ENCODE results near the gene CRIM1.

The CRIM1 gene

DNA sequence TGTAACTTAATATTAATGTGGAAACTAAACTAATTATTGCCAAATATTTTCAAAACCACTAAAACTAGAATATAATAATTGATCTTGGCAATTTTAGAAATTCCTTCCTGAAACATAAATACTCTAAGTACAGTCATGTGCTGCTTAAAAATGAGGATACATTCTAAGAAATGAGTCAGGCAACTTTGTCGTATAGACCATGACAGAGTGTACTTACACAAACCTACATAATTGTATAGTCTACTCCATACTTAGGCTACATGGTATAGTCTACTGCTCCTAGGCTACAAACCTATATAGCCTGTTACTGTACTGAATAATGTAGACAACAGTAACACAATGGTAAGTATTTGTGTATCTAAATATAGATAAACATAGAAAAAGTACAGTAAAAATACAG is 214.8 kb downstream of the CRIM1 start:
- Histone ChIP-seq H3K79me2 (ENCODE audit: insufficient read depth, low read length) (no peaks in the 10 kb centered on the region), H3K9ac (ENCODE audit: low read depth, low read length) (no peak overlapping the region), H4K20me1 (ENCODE audit: insufficient read depth, low read length) (no peaks in the 10 kb centered on the region), H3K9me3 (ENCODE audit: insufficient read depth, low read length, severe bottlenecking) (no peaks in the 10 kb centered on the region), H2AFZ (ENCODE audit: low read depth, low read length) (no peak overlapping the region), H3K4me1 (ENCODE audit: insufficient read depth, low read length) (no peaks in the 10 kb centered on the region), H3K27ac (ENCODE audit: low read length) (no peak overlapping the region), H3K36me3 (ENCODE audit: insufficient read depth, low read length) (peaks cover 33% of the 10 kb centered on the region), H3K4me2 (ENCODE audit: insufficient read depth, low read length) (no peak overlapping the region), H3K4me3 (ENCODE audit: low read depth in 1 of 2, low read length in 2 of 2) (no peak overlapping the region), H3K27me3 (ENCODE audit: insufficient read depth, low read length, poor library complexity) (no peaks in the 10 kb centered on the region)
- TF ChIP-seq EZH2 (IDR thresholded peaks at IDR 0.05; ENCODE audit: borderline replicate concordance, low read depth, low read length, severe bottlenecking): no peak
- TF ChIP-seq, protein P1, sequence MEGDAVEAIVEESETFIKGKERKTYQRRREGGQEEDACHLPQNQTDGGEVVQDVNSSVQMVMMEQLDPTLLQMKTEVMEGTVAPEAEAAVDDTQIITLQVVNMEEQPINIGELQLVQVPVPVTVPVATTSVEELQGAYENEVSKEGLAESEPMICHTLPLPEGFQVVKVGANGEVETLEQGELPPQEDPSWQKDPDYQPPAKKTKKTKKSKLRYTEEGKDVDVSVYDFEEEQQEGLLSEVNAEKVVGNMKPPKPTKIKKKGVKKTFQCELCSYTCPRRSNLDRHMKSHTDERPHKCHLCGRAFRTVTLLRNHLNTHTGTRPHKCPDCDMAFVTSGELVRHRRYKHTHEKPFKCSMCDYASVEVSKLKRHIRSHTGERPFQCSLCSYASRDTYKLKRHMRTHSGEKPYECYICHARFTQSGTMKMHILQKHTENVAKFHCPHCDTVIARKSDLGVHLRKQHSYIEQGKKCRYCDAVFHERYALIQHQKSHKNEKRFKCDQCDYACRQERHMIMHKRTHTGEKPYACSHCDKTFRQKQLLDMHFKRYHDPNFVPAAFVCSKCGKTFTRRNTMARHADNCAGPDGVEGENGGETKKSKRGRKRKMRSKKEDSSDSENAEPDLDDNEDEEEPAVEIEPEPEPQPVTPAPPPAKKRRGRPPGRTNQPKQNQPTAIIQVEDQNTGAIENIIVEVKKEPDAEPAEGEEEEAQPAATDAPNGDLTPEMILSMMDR (IDR thresholded peaks at IDR 0.05; ENCODE audit: borderline replicate concordance, extremely low read depth, low read length, poor library complexity, severe bottlenecking): no peak
- DNase-seq (no peak), ATAC-seq (ENCODE audit: insufficient read depth, low read depth) (no peak)

DNA sequence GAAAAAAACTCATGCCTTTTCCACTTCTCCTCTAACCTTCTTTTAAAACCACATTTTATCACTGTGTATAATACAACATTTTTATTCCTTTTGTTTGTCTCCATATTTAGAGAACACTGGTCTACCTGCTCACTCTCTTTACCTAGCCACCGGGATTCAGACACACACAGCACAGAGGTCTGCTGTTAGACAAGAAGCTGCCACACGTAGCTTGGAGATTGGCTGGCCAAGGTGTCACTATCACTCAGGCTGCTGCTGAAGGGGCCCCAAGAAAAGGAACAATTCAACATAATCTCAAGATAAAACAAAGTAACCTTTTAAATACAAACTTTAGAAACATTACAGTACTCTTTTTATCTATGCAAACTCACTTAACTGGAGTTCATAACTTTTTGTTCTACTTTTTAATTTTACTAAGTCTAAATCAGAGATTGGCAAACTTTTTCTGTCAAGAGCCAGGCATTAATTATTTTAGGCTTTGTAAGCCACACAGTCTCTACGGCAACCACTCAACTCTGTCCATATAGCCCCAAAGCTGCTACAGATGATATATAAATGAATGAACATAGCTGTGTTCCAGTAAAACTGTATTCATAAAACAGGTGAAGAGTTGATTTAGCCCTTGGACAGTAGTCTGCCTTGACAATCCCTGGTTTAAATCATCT is 216.6 kb downstream of the CRIM1 start:
- no peak overlapping the region for H3K4me3 ChIP-seq (ENCODE audit: low read depth in 1 of 2, low read length in 2 of 2)
- H3K4me2 ChIP-seq (ENCODE audit: insufficient read depth, low read length): no peak overlapping the region
- no peak overlapping the region for H2AFZ ChIP-seq (ENCODE audit: low read depth, low read length)
- no peak overlapping the region for H3K27ac ChIP-seq (ENCODE audit: low read length)
- no peaks in the 10 kb centered on the region for H3K9me3 ChIP-seq (ENCODE audit: insufficient read depth, low read length, severe bottlenecking)
- DNase-seq: no peak
- no peaks in the 10 kb centered on the region for H3K79me2 ChIP-seq (ENCODE audit: insufficient read depth, low read length)
- no peaks in the 10 kb centered on the region for H3K4me1 ChIP-seq (ENCODE audit: insufficient read depth, low read length)
- no peaks in the 10 kb centered on the region for H3K27me3 ChIP-seq (ENCODE audit: insufficient read depth, low read length, poor library complexity)
- TF ChIP-seq, protein P1 (IDR thresholded peaks at IDR 0.05; ENCODE audit: borderline replicate concordance, extremely low read depth, low read length, poor library complexity, severe bottlenecking): no peak
- no peak for TF ChIP-seq EZH2 (IDR thresholded peaks at IDR 0.05; ENCODE audit: borderline replicate concordance, low read depth, low read length, severe bottlenecking)
- no peaks in the 10 kb centered on the region for H4K20me1 ChIP-seq (ENCODE audit: insufficient read depth, low read length)
- ATAC-seq (ENCODE audit: insufficient read depth, low read depth): no peak
- peaks cover 28% of the 10 kb centered on the region for H3K36me3 ChIP-seq (ENCODE audit: insufficient read depth, low read length)
- H3K9ac ChIP-seq (ENCODE audit: low read depth, low read length): no peak overlapping the region

DNA sequence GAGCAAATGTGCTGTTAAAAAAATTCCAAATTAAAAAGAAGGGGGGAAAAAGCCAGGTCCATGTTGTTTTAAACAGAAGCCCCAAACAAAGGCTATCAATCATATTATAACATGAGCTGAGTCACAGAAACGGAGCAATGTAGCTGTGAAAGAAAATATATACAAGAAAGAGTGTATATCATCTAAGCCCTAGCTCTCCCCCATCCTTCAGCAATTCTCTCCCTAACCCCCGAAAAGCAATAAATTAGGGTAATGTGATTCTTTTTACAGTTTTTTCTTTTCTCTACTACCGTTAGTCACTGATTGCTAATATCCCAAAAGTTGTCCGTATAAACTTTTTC is 217.1 kb downstream of the CRIM1 start:
- H3K9me3 ChIP-seq (ENCODE audit: insufficient read depth, low read length, severe bottlenecking): no peaks in the 10 kb centered on the region
- no peak overlapping the region for H3K4me3 ChIP-seq (ENCODE audit: low read depth in 1 of 2, low read length in 2 of 2)
- no peak overlapping the region for H3K4me2 ChIP-seq (ENCODE audit: insufficient read depth, low read length)
- H3K9ac ChIP-seq (ENCODE audit: low read depth, low read length): no peak overlapping the region
- no peak for TF ChIP-seq EZH2 (IDR thresholded peaks at IDR 0.05; ENCODE audit: borderline replicate concordance, low read depth, low read length, severe bottlenecking)
- TF ChIP-seq, protein P1 (IDR thresholded peaks at IDR 0.05; ENCODE audit: borderline replicate concordance, extremely low read depth, low read length, poor library complexity, severe bottlenecking): no peak
- ATAC-seq (ENCODE audit: insufficient read depth, low read depth) (no peak), DNase-seq (no peak)
- no peaks in the 10 kb centered on the region for H3K79me2 ChIP-seq (ENCODE audit: insufficient read depth, low read length)
- H3K36me3 ChIP-seq (ENCODE audit: insufficient read depth, low read length): peaks cover 32% of the 10 kb centered on the region
- no peak overlapping the region for H2AFZ ChIP-seq (ENCODE audit: low read depth, low read length)
- H4K20me1 ChIP-seq (ENCODE audit: insufficient read depth, low read length): no peaks in the 10 kb centered on the region
- H3K4me1 ChIP-seq (ENCODE audit: insufficient read depth, low read length): no peaks in the 10 kb centered on the region
- no peaks in the 10 kb centered on the region for H3K27me3 ChIP-seq (ENCODE audit: insufficient read depth, low read length, poor library complexity)
- H3K27ac ChIP-seq (ENCODE audit: low read length): no peak overlapping the region

Measured in DND-41 (cell line).